ENCODE data around the gene CARD18. TPM values are rescaled to one million over a fixed set of nuclear protein-coding genes. Genes with fewer than 3 reads are reported as not detected.

CARD18 gene
- total RNA-seq, 6 experiments from 2014 or later, result not detected

- no peak for ATAC-seq
- no peaks in the 10 kb centered on the region for H3K27me3 ChIP-seq
- TF ChIP-seq CTCF (IDR thresholded peaks at IDR 0.05) (no peak), POLR2A (IDR thresholded peaks at IDR 0.05) (no peak)
- intact Hi-C loops (cut with DNase I), result no loop called here
- no peaks in the 10 kb centered on the region for H3K36me3 ChIP-seq
- DNase-seq, result no peak
- H3K9me3 ChIP-seq, result no peaks in the 10 kb centered on the region
- WGBS (ENCODE audit: insufficient coverage, low coverage, low lambda C conversion rate, missing lambda C conversion rate), result 56% methylated on average over 8 of the region's 8 CpGs
- H3K4me3 ChIP-seq, result no peak overlapping the region
- H3K4me1 ChIP-seq, result no peaks in the 10 kb centered on the region
- H3K27ac ChIP-seq, result no peak overlapping the region
Observed at GRCh38 chr11:105132716-105133511, 6.7 kb downstream of the CARD18 start.

- intact Hi-C loops (cut with DNase I), result no loop called here
- Histone ChIP-seq H3K27me3 (no peaks in the 10 kb centered on the region), H3K9me3 (no peaks in the 10 kb centered on the region), H3K36me3 (no peaks in the 10 kb centered on the region), H3K4me1 (no peaks in the 10 kb centered on the region), H3K27ac (no peak overlapping the region), H3K4me3 (no peak overlapping the region)
- no peak for DNase-seq
- ATAC-seq, result no peak
- TF ChIP-seq POLR2A (IDR thresholded peaks at IDR 0.05) (no peak), CTCF (IDR thresholded peaks at IDR 0.05) (no peak)
- WGBS (ENCODE audit: insufficient coverage, low coverage, low lambda C conversion rate, missing lambda C conversion rate), result 52% methylated on average over 2 of the region's 3 CpGs
Observed at GRCh38 chr11:105130189-105130813, 9.3 kb downstream of the CARD18 start.

GRCh38 chr11:105124756-105125155 lies 14.8 kb downstream of the CARD18 start:
- 73% methylated on average over 2 of the region's 2 CpGs for WGBS (ENCODE audit: insufficient coverage, low coverage, low lambda C conversion rate, missing lambda C conversion rate)
- no peak for TF ChIP-seq POLR2A (IDR thresholded peaks at IDR 0.05)

GRCh38 chr11:105111145-105111944 lies 28.2 kb downstream of the CARD18 start:
- no peak for ATAC-seq
- Histone ChIP-seq H3K27me3 (no peaks in the 10 kb centered on the region), H3K4me1 (no peaks in the 10 kb centered on the region), H3K4me3 (no peak overlapping the region), H3K9me3 (no peaks in the 10 kb centered on the region), H3K36me3 (no peaks in the 10 kb centered on the region), H3K27ac (no peak overlapping the region)
- 37% methylated on average over 5 of the region's 13 CpGs for whole genome bisulfite sequencing (ENCODE audit: insufficient coverage, low coverage, low lambda C conversion rate, missing lambda C conversion rate)
- no peak for DNase-seq
- intact Hi-C loops (cut with DNase I), result no loop called here
- no peak for TF ChIP-seq CTCF (IDR thresholded peaks at IDR 0.05)
- no peak for TF ChIP-seq POLR2A (IDR thresholded peaks at IDR 0.05)

More at GRCh38 chr11:105124756-105125155, 14.8 kb downstream of the CARD18 start:
- ATAC-seq (no peak), DNase-seq (no peak)
- Histone ChIP-seq H3K4me1 (no peaks in the 10 kb centered on the region), H3K36me3 (no peaks in the 10 kb centered on the region), H3K4me3 (no peak overlapping the region), H3K27me3 (no peaks in the 10 kb centered on the region), H3K27ac (no peak overlapping the region), H3K9me3 (no peaks in the 10 kb centered on the region)
- intact Hi-C loops (cut with DNase I), result no loop called here

GRCh38 chr11:105110688-105111030 lies 28.9 kb downstream of the CARD18 start:
- DNase-seq, result no peak
- no peak for TF ChIP-seq POLR2A (IDR thresholded peaks at IDR 0.05)
- TF ChIP-seq CTCF (IDR thresholded peaks at IDR 0.05), result no peak
- Histone ChIP-seq H3K36me3 (no peaks in the 10 kb centered on the region), H3K27ac (no peak overlapping the region), H3K4me1 (no peaks in the 10 kb centered on the region), H3K4me3 (no peak overlapping the region), H3K27me3 (no peaks in the 10 kb centered on the region), H3K9me3 (no peaks in the 10 kb centered on the region)
- 11% methylated on average over 2 of the region's 2 CpGs for WGBS (ENCODE audit: insufficient coverage, low coverage, low lambda C conversion rate, missing lambda C conversion rate)
- ATAC-seq, result peak in 1 of 4 donors; percentile 14
- intact Hi-C loops (cut with DNase I), result no loop called here
